ENCODE results near the gene TNFRSF9. TPM values are rescaled to one million over a fixed set of nuclear protein-coding genes. Genes with fewer than 3 reads are reported as not detected.
"Not testable (repeated sequence)": the region's sequence is repeated elsewhere in the genome, so short reads cannot be mapped to it uniquely, and the experiment has no call there.

Gene TNFRSF9
- polyA plus RNA-seq, 1 donor from 2014 or later: not detected

GRCh38 chr1:7954683-7955082 is 14.0 kb upstream of the TNFRSF9 start:
- Histone ChIP-seq H3K27me3 (ENCODE audit: insufficient read depth, low read depth, low read length) (no peaks in the 10 kb centered on the region), H3K27ac (ENCODE audit: low read length) (no peak overlapping the region), H4K20me1 (ENCODE audit: insufficient read depth) (no peaks in the 10 kb centered on the region), H3K9me3 (ENCODE audit: low read length) (no peaks in the 10 kb centered on the region), H2AFZ (ENCODE audit: low read depth, low read length) (no peak overlapping the region), H3K79me2 (replicated peaks; ENCODE audit: insufficient read depth, low read length) (no peaks in the 10 kb centered on the region), H3F3A (ENCODE audit: insufficient read depth, low read length, poor library complexity, severe bottlenecking) (no peaks in the 10 kb centered on the region), H3K9me2 (ENCODE audit: insufficient read depth, low read length) (no peaks in the 10 kb centered on the region), H3K36me3 (ENCODE audit: insufficient read depth, low read length) (no peaks in the 10 kb centered on the region), H3K4me2 (ENCODE audit: low read length) (no peak overlapping the region), H3K4me3 (ENCODE audit: low read length) (no peak overlapping the region), H3K9ac (ENCODE audit: low read length) (no peak overlapping the region)
- TF ChIP-seq EZH2 (IDR thresholded peaks at IDR 0.05; ENCODE audit: borderline replicate concordance, insufficient read depth, low read length, poor library complexity, severe bottlenecking) (no peak), SMC3 (conservative IDR thresholded peaks at IDR 0.05; ENCODE audit: poor library complexity) (no peak), REST (IDR thresholded peaks at IDR 0.05; ENCODE audit: borderline replicate concordance) (no peak), CTCF (IDR thresholded peaks at IDR 0.05; ENCODE audit: poor library complexity, severe bottlenecking) (no peak), RAD21 (conservative IDR thresholded peaks at IDR 0.05) (no peak), MXI1 (conservative IDR thresholded peaks at IDR 0.05; ENCODE audit: poor library complexity, severe bottlenecking) (no peak), EP300 (conservative IDR thresholded peaks at IDR 0.05; ENCODE audit: poor library complexity, severe bottlenecking) (no peak), TAF1 (IDR thresholded peaks at IDR 0.05; ENCODE audit: low read depth) (no peak), POLR2AphosphoS5 (IDR thresholded peaks at IDR 0.05) (no peak)

GRCh38 chr1:7953850-7954609 is 13.4 kb upstream of the TNFRSF9 start:
- H3K9ac ChIP-seq (ENCODE audit: low read length): no peak overlapping the region
- H3K4me3 ChIP-seq (ENCODE audit: low read length): no peak overlapping the region
- no peaks in the 10 kb centered on the region for H3K9me3 ChIP-seq (ENCODE audit: low read length)
- no peaks in the 10 kb centered on the region for H3K79me2 ChIP-seq (replicated peaks; ENCODE audit: insufficient read depth, low read length)
- no peaks in the 10 kb centered on the region for H4K20me1 ChIP-seq (ENCODE audit: insufficient read depth)
- no peak for TF ChIP-seq MXI1 (conservative IDR thresholded peaks at IDR 0.05; ENCODE audit: poor library complexity, severe bottlenecking)
- no peak for TF ChIP-seq RAD21 (conservative IDR thresholded peaks at IDR 0.05)
- TF ChIP-seq SMC3 (conservative IDR thresholded peaks at IDR 0.05; ENCODE audit: poor library complexity): no peak
- TF ChIP-seq EZH2 (IDR thresholded peaks at IDR 0.05; ENCODE audit: borderline replicate concordance, insufficient read depth, low read length, poor library complexity, severe bottlenecking): no peak
- TF ChIP-seq TAF1 (IDR thresholded peaks at IDR 0.05; ENCODE audit: low read depth): no peak
- TF ChIP-seq CTCF (IDR thresholded peaks at IDR 0.05; ENCODE audit: poor library complexity, severe bottlenecking): no peak
- TF ChIP-seq EP300 (conservative IDR thresholded peaks at IDR 0.05; ENCODE audit: poor library complexity, severe bottlenecking): no peak
- no peak for TF ChIP-seq POLR2AphosphoS5 (IDR thresholded peaks at IDR 0.05)
- no peak for TF ChIP-seq REST (IDR thresholded peaks at IDR 0.05; ENCODE audit: borderline replicate concordance)
- no peaks in the 10 kb centered on the region for H3K27me3 ChIP-seq (ENCODE audit: insufficient read depth, low read depth, low read length)
- H2AFZ ChIP-seq (ENCODE audit: low read depth, low read length): no peak overlapping the region
- H3K36me3 ChIP-seq (ENCODE audit: insufficient read depth, low read length): no peaks in the 10 kb centered on the region
- no peaks in the 10 kb centered on the region for H3K9me2 ChIP-seq (ENCODE audit: insufficient read depth, low read length)
- no peak overlapping the region for H3K27ac ChIP-seq (ENCODE audit: low read length)
- no peak overlapping the region for H3K4me2 ChIP-seq (ENCODE audit: low read length)
- no peaks in the 10 kb centered on the region for H3F3A ChIP-seq (ENCODE audit: insufficient read depth, low read length, poor library complexity, severe bottlenecking)

GRCh38 chr1:7952791-7953190 is 12.2 kb upstream of the TNFRSF9 start:
- not testable (repeated sequence) for H3K9me3 ChIP-seq (ENCODE audit: low read length); H3K4me2 ChIP-seq (ENCODE audit: low read length); H3K79me2 ChIP-seq (replicated peaks; ENCODE audit: insufficient read depth, low read length); H3K27me3 ChIP-seq (ENCODE audit: insufficient read depth, low read depth, low read length); H2AFZ ChIP-seq (ENCODE audit: low read depth, low read length); H3F3A ChIP-seq (ENCODE audit: insufficient read depth, low read length, poor library complexity, severe bottlenecking); H3K27ac ChIP-seq (ENCODE audit: low read length); H3K9me2 ChIP-seq (ENCODE audit: insufficient read depth, low read length); H3K36me3 ChIP-seq (ENCODE audit: insufficient read depth, low read length); H4K20me1 ChIP-seq (ENCODE audit: insufficient read depth); H3K9ac ChIP-seq (ENCODE audit: low read length); H3K4me3 ChIP-seq (ENCODE audit: low read length)
